ENCODE results near the gene LYRM1.

Gene LYRM1, protein sequence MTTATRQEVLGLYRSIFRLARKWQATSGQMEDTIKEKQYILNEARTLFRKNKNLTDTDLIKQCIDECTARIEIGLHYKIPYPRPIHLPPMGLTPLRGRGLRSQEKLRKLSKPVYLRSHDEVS

DNA sequence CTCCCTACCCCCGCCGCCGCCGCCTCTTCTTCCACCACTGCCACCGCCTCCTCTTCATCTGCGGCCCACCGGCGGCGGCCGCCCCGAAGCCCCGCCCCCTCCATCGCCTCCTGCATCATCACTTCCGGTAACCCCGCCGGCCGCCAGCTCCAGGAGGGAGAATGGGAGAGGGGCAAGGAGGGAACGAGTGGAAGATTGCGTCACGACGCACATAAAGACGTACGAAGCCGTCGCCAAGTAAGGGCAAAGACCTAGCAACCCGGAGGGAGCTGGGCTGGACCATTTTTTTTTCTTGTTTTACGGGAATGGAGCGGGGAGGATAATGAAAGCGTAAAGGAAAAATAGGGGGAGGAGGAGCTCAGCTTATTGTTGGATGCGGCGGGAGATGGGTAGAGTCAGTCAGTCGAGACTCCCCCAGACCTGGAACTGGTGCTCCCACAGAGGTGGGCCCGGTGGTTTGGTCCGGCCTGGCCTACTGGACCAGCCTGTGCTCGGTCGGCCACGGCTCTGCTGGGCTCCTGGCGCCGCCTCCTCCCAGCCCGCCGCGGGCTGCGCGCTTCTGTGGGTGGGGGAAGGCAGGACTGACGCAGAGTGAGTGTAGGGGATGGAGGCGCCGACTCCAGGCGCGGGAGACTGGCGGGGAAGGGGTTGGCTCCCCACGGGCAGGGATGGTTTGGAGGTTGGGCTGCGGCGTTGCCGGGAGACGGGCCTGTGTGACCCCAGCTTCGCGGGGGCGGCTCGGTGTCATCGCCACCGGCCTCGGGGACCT, at the start of gene LYRM1, which contains the start of gene DCUN1D3:
LYRM1 (plus strand) TSS at position 473 of the 769 bp plus-strand sequence. CDS start 14,785 bp downstream, outside the sequence.
DCUN1D3 (minus strand) TSS at position 60 of the 769 bp plus-strand sequence. CDS start 37,820 bp downstream, outside the sequence.
- peak within 1 kb of the TSS; percentile 97 to 98 for H3K9ac ChIP-seq (ENCODE audit: low read length in 2 of 2)
- no peaks in the 10 kb centered on the region for H3K9me3 ChIP-seq (ENCODE audit: control insufficient read depth in 2 of 2, low read length in 2 of 2)
- H3K4me3 ChIP-seq (ENCODE audit: low read length in 2 of 2) = peak within 1 kb of the TSS; percentile 92
- peaks cover 4 to 11% of the 10 kb centered on the region in 2 donors for H3K36me3 ChIP-seq (ENCODE audit: control insufficient read depth in 2 of 2, insufficient read depth in 2 of 2, low read length in 2 of 2)
- peak within 1 kb of the TSS; percentile 99 for H3K27ac ChIP-seq (ENCODE audit: low read length)
- peaks cover 37% of the 10 kb centered on the region for H3K4me1 ChIP-seq (ENCODE audit: control insufficient read depth, insufficient read depth, low read length)
- H3K27me3 ChIP-seq (ENCODE audit: control insufficient read depth in 1 of 2, insufficient read depth in 2 of 2, low read length in 2 of 2) = no peaks in the 10 kb centered on the region

DNA sequence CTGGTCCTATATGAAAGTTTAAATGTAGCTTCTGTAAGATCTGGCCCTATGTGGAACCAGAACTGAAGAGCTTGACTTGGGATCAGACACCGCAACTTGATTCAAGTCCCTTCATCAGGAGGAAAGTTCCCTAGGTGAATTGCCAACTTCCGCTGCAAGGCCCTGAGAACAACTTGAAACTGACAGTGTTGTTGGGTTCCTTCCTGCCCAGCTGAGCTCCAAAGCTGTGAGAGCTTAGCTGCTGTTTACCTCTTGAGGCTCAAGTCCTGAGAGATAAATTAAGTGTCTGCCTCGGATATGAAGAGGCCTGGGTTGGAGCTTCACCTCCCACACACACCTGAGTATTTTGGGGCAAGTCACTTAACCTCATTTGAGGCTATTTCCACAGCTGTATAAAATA, 49.6 kb upstream of the LYRM1 start:
- H3K27ac ChIP-seq (ENCODE audit: low read length) = peak overlapping the region; percentile 72
- no peak overlapping the region for H3K4me3 ChIP-seq (ENCODE audit: low read length in 2 of 2)
- peak overlapping the region; percentile 29 to 47 for H3K9ac ChIP-seq (ENCODE audit: low read length in 2 of 2)
- H3K9me3 ChIP-seq (ENCODE audit: control insufficient read depth in 2 of 2, low read length in 2 of 2) = no peaks in the 10 kb centered on the region
- peaks cover 13% of the 10 kb centered on the region for H3K4me1 ChIP-seq (ENCODE audit: control insufficient read depth, insufficient read depth, low read length)
- peaks cover 5 to 6% of the 10 kb centered on the region in 2 donors for H3K36me3 ChIP-seq (ENCODE audit: control insufficient read depth in 2 of 2, insufficient read depth in 2 of 2, low read length in 2 of 2)
- H3K27me3 ChIP-seq (ENCODE audit: control insufficient read depth in 1 of 2, insufficient read depth in 2 of 2, low read length in 2 of 2) = no peaks in the 10 kb centered on the region

DNA sequence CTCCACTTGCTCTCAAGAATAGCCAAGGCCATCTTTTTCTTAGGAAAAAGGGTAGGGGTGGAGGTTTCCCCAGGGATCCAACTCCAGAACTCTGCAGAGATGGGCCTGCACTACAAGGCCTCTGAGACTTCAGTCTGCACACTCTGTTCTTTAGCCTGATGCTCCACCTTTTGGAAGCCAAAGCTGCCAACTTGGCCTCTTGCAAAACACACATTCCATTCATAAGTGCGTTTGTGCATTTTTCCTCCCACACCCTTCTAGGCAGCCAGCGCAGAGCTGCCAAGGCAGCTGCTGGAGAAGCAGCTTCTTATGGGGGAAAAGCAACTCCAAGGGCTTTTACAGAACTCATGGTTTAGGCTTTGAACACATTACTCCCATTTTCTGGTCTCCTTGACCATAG, 49.0 kb upstream of the LYRM1 start:
- Histone ChIP-seq H3K27ac (ENCODE audit: low read length) (peak overlapping the region; percentile 72), H3K9ac (ENCODE audit: low read length in 2 of 2) (peak overlapping the region in 1 of 2 donors; percentile 47), H3K36me3 (ENCODE audit: control insufficient read depth in 2 of 2, insufficient read depth in 2 of 2, low read length in 2 of 2) (peaks cover 5 to 6% of the 10 kb centered on the region in 2 donors), H3K4me1 (ENCODE audit: control insufficient read depth, insufficient read depth, low read length) (peaks cover 13% of the 10 kb centered on the region), H3K27me3 (ENCODE audit: control insufficient read depth in 1 of 2, insufficient read depth in 2 of 2, low read length in 2 of 2) (no peaks in the 10 kb centered on the region), H3K4me3 (ENCODE audit: low read length in 2 of 2) (no peak overlapping the region), H3K9me3 (ENCODE audit: control insufficient read depth in 2 of 2, low read length in 2 of 2) (no peaks in the 10 kb centered on the region)

DNA sequence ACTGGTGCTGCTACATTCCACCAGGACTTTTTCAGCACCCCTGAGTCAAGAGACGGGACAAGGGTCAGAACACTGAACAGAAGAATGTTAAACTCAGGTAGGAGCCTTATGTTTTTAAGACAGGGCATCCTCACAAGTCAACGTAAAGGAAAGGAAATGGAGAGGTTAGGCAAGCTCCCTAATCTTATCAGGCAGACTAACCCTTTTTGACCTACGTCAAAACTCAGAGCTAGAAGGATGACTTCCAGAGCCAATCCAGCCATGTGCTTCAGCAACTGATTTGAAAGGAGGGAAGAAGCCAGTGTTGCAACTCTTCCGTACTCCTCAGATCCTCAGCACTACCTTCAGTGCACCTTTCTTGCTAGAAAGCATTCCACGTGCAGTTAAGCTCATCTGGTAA, 47.4 kb upstream of the LYRM1 start:
- H3K9me3 ChIP-seq (ENCODE audit: control insufficient read depth in 2 of 2, low read length in 2 of 2) = no peaks in the 10 kb centered on the region
- peaks cover 13% of the 10 kb centered on the region for H3K4me1 ChIP-seq (ENCODE audit: control insufficient read depth, insufficient read depth, low read length)
- H3K36me3 ChIP-seq (ENCODE audit: control insufficient read depth in 2 of 2, insufficient read depth in 2 of 2, low read length in 2 of 2) = peaks cover 7 to 9% of the 10 kb centered on the region in 2 donors
- H3K27ac ChIP-seq (ENCODE audit: low read length) = no peak overlapping the region
- H3K9ac ChIP-seq (ENCODE audit: low read length in 2 of 2) = no peak overlapping the region
- no peaks in the 10 kb centered on the region for H3K27me3 ChIP-seq (ENCODE audit: control insufficient read depth in 1 of 2, insufficient read depth in 2 of 2, low read length in 2 of 2)
- no peak overlapping the region for H3K4me3 ChIP-seq (ENCODE audit: low read length in 2 of 2)

DNA sequence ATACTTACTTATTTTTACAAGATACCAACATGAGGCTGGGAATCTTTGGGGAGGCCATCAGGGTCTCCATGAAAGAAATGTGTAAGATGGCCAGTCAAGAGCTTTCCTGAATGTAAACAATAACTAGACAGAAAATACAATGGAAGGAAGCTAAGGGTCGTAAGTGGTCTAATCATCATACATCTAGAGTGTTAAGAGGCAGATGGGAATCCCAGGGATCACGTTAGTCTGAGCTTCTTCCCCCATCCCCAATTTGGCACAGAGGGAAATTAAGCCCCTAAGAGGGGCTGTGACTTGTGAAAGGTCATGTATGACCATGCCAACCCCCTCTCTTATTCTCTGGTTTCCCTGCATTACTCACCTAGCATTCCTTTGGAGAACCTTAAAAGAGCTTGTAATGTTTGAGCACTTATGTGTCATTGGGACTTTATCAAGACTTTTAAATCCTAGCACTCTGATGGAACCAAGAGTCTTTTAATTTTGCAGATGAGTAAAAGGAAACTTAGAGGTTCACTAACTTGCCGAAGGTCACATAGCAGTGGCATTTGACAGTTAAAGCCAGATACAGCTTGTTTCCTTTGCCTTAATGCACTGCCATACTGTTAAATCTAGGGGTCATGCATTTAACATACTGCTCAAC, 46.5 kb upstream of the LYRM1 start:
- H3K4me1 ChIP-seq (ENCODE audit: control insufficient read depth, insufficient read depth, low read length) = peaks cover 13% of the 10 kb centered on the region

DNA sequence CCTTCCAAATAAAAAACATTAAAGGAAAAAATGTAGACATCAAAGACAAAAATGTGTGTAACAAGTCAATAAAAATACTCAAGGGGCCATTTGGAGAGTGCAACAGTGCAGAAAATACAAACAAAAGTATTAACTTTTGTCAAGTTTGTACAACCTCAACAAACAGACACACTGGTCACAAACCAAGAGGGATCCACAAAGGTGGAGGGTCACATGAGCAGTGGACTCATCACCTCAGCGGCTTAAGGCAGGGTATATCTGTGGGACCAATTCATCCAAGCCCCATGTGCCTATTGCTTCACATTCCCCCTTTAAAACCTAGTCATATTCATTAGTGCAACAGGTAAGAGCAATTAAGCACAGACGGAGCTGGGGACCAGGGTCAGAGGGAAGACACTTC, 45.6 kb upstream of the LYRM1 start:
- Histone ChIP-seq H3K4me3 (ENCODE audit: low read length in 2 of 2) (no peak overlapping the region), H3K27me3 (ENCODE audit: control insufficient read depth in 1 of 2, insufficient read depth in 2 of 2, low read length in 2 of 2) (no peaks in the 10 kb centered on the region), H3K36me3 (ENCODE audit: control insufficient read depth in 2 of 2, insufficient read depth in 2 of 2, low read length in 2 of 2) (peaks cover 7 to 13% of the 10 kb centered on the region in 2 donors), H3K27ac (ENCODE audit: low read length) (no peak overlapping the region), H3K4me1 (ENCODE audit: control insufficient read depth, insufficient read depth, low read length) (peaks cover 18% of the 10 kb centered on the region), H3K9ac (ENCODE audit: low read length in 2 of 2) (no peak overlapping the region), H3K9me3 (ENCODE audit: control insufficient read depth in 2 of 2, low read length in 2 of 2) (no peaks in the 10 kb centered on the region)

More for the DNA sequence above, 46.5 kb upstream of the LYRM1 start:
- Histone ChIP-seq H3K4me3 (ENCODE audit: low read length in 2 of 2) (no peak overlapping the region), H3K9me3 (ENCODE audit: control insufficient read depth in 2 of 2, low read length in 2 of 2) (no peaks in the 10 kb centered on the region), H3K27me3 (ENCODE audit: control insufficient read depth in 1 of 2, insufficient read depth in 2 of 2, low read length in 2 of 2) (no peaks in the 10 kb centered on the region), H3K9ac (ENCODE audit: low read length in 2 of 2) (no peak overlapping the region), H3K36me3 (ENCODE audit: control insufficient read depth in 2 of 2, insufficient read depth in 2 of 2, low read length in 2 of 2) (peaks cover 7 to 9% of the 10 kb centered on the region in 2 donors), H3K27ac (ENCODE audit: low read length) (no peak overlapping the region)

DNA sequence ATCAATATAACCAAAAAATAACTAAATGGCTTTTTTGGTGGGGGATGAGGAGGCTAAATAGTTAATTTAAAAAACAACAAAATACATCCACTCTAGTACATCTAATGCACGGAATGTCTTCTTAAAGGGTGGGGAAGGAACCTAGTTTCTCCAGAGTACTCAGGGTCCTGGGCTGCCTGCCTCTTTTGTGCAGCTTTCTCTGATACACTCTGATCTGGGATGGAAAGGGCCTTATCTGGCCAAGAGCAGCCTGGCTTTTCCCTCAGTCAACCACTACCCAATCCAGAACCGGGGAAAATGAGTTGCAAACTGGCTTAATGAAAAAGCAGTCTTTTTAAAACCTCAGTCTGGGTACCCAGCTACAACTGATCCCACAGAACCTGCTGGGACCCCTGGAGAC, 43.3 kb upstream of the LYRM1 start:
- Histone ChIP-seq H3K27me3 (ENCODE audit: control insufficient read depth in 1 of 2, insufficient read depth in 2 of 2, low read length in 2 of 2) (no peaks in the 10 kb centered on the region), H3K4me1 (ENCODE audit: control insufficient read depth, insufficient read depth, low read length) (peaks cover 7% of the 10 kb centered on the region), H3K9me3 (ENCODE audit: control insufficient read depth in 2 of 2, low read length in 2 of 2) (no peaks in the 10 kb centered on the region), H3K9ac (ENCODE audit: low read length in 2 of 2) (no peak overlapping the region), H3K36me3 (ENCODE audit: control insufficient read depth in 2 of 2, insufficient read depth in 2 of 2, low read length in 2 of 2) (peaks cover 17 to 29% of the 10 kb centered on the region in 2 donors), H3K4me3 (ENCODE audit: low read length in 2 of 2) (no peak overlapping the region), H3K27ac (ENCODE audit: low read length) (no peak overlapping the region)

DNA sequence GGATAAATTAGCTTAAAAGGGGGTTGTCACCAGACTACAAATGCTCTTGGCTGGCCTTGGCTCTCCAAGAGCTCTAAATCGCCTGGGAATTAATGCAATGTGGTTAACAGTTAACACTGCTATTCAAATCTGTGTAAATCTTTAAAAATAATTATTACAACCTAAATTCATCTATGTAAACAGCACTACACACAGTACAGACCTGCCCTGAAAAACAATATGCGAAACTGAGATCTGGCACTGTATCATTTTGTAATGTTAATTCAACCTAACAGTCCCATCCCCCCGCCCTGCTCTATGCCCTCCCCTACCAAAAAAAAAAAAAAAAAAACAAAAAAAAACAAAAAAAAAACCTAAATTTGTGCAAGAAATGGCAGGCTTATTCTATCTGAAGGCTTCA, 41.3 kb upstream of the LYRM1 start:
- H3K27ac ChIP-seq (ENCODE audit: low read length) = no peak overlapping the region
- no peaks in the 10 kb centered on the region for H3K27me3 ChIP-seq (ENCODE audit: control insufficient read depth in 1 of 2, insufficient read depth in 2 of 2, low read length in 2 of 2)
- H3K4me1 ChIP-seq (ENCODE audit: control insufficient read depth, insufficient read depth, low read length) = peaks cover 7% of the 10 kb centered on the region
- peaks cover 17 to 29% of the 10 kb centered on the region in 2 donors for H3K36me3 ChIP-seq (ENCODE audit: control insufficient read depth in 2 of 2, insufficient read depth in 2 of 2, low read length in 2 of 2)
- no peaks in the 10 kb centered on the region for H3K9me3 ChIP-seq (ENCODE audit: control insufficient read depth in 2 of 2, low read length in 2 of 2)
- H3K4me3 ChIP-seq (ENCODE audit: low read length in 2 of 2) = no peak overlapping the region
- no peak overlapping the region for H3K9ac ChIP-seq (ENCODE audit: low read length in 2 of 2)

DNA sequence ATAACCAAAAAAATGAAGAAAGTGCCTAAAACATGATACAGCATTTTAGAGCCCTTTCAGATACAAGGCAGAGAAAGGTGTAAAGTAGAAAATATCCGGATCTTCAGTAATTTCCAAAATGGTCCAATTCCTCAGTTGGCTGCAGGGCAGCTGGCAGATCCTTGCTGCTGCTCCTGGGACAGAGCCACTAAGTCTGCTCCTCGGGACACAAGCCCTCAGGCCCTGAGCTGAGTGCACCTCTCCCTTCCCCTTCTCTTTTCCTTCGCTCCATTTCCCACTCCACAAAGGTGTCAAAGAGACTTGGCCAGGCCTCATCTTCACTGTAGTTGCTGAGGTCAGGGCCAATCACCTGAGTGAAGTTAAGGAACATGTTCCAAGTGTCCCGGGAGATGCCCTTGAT, 40.9 kb upstream of the LYRM1 start:
- H3K4me1 ChIP-seq (ENCODE audit: control insufficient read depth, insufficient read depth, low read length) = peaks cover 9% of the 10 kb centered on the region
- H3K9me3 ChIP-seq (ENCODE audit: control insufficient read depth in 2 of 2, low read length in 2 of 2) = no peaks in the 10 kb centered on the region
- H3K4me3 ChIP-seq (ENCODE audit: low read length in 2 of 2) = no peak overlapping the region
- H3K27me3 ChIP-seq (ENCODE audit: control insufficient read depth in 1 of 2, insufficient read depth in 2 of 2, low read length in 2 of 2) = no peaks in the 10 kb centered on the region
- no peak overlapping the region for H3K9ac ChIP-seq (ENCODE audit: low read length in 2 of 2)
- H3K27ac ChIP-seq (ENCODE audit: low read length) = no peak overlapping the region
- peaks cover 17 to 29% of the 10 kb centered on the region in 2 donors for H3K36me3 ChIP-seq (ENCODE audit: control insufficient read depth in 2 of 2, insufficient read depth in 2 of 2, low read length in 2 of 2)

DNA sequence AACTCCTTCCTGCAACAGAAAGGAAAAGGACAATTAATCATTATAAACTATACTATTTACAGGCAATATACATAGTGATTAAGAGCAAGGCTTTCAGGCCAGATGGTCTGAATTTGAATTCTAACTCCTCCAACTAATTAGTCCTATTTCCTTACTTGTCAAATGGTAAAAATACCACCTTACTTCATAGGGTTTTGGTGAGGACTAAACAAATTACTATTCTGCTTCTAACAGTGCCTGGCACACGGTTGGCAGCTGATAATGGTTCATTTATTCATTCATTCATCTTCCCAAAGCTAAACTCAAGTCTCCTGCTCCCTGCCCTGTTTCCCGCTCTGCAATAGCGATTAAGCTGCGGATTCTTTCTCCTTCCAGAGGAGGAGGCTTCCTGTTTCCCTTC, 40.2 kb upstream of the LYRM1 start:
- H3K27ac ChIP-seq (ENCODE audit: low read length) = no peak overlapping the region
- peaks cover 13 to 28% of the 10 kb centered on the region in 2 donors for H3K36me3 ChIP-seq (ENCODE audit: control insufficient read depth in 2 of 2, insufficient read depth in 2 of 2, low read length in 2 of 2)
- no peaks in the 10 kb centered on the region for H3K9me3 ChIP-seq (ENCODE audit: control insufficient read depth in 2 of 2, low read length in 2 of 2)
- no peaks in the 10 kb centered on the region for H3K27me3 ChIP-seq (ENCODE audit: control insufficient read depth in 1 of 2, insufficient read depth in 2 of 2, low read length in 2 of 2)
- H3K4me1 ChIP-seq (ENCODE audit: control insufficient read depth, insufficient read depth, low read length) = peaks cover 11% of the 10 kb centered on the region
- no peak overlapping the region for H3K9ac ChIP-seq (ENCODE audit: low read length in 2 of 2)
- H3K4me3 ChIP-seq (ENCODE audit: low read length in 2 of 2) = no peak overlapping the region
